ENCODE measurements around the gene PRKAG2.
"Not testable (repeated sequence)": the region's sequence is repeated elsewhere in the genome, so short reads cannot be mapped to it uniquely, and the experiment has no call there.

PRKAG2 gene

GRCh38 chr7:151876899-151877777, at the start of gene PRKAG2:
Gene PRKAG2 (minus strand): TSS chr7:151877115. CDS start chr7:151876620, 495 bp downstream.
- peak; percentile 85 for DNase-seq

DNA sequence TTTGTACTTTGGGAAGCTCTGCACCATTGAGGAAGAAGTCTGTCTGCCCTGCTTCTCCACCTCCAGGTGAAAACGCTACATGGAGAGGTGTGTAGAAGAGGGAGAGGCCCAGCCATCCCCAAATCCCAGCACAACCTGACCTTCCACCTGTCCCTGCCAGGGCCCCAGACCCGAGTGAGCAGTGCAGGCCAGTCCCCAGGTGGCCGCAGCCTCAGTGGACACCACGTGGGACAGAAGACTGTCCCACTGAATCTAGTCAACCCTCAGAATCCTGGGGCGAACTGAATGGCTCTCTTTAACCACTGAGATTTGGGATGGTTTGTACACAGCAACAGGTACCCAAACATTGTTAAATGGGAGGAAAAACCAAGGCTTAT, 49.4 kb upstream of the PRKAG2 start:
- DNase-seq = no peak

- DNase-seq = peak; percentile 58
Observed at GRCh38 chr7:151925446-151926335, 48.8 kb upstream of the PRKAG2 start.

GRCh38 chr7:151924508-151924907, 47.6 kb upstream of the PRKAG2 start:
- DNase-seq = no peak

DNA sequence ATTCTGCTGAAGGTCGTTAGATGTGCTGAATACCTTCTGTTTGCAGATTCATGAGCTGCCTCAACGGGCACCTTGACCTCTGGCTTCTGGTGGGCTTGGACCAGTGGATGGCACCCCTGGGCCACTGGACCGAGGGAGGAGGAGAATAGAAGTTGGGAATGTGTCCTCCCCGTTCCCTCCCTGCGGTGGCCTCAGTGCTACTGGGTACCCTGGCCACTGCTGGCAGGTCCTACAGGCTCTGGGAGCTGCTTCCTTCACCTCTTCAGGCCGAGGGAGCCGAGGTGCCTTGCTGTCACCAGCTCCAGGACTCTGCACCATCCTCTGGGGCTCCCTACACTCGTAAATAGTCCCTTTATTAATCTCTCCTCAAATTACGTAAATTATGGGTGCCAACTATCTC, 47.1 kb upstream of the PRKAG2 start:
- no peak for DNase-seq

DNA sequence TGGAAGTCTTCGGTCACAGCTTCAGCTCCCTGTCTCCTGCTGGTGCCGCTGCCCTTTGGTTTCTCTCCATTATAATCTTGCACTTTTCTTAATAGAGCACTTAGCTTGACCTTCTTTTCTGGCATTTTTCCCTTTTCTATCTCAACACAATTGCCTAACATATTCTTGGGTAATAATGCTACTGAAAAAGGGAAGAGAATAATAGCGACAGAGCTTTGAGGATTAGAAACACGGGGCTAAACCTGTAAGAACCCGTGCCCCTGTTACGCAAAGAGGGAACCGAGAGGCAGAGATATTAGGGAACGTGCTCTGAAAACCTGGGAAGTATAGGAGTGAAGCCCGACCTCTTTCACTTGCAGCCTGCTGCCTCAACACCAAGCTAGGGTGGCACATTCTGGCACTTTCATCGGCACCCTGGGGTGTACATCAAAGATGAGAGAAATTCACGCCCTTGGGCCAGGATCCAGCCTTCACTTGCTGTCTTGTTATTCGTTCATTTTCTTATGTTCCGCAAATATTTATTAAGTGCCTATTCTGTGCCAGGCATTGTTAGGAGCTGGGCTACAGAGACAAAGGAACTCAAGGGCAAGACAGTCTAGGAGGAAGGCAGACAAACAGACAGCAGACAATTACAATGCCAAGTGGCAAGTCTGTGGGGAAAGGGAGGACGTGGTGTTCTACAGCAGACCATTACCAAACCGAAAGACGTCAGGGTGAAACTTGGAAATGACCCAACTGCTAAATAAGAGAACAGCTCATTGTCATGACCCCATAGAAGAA, 46.4 kb upstream of the PRKAG2 start:
- DNase-seq = peak; percentile 69

- DNase-seq = no peak
Observed at GRCh38 chr7:151921451-151921850, 44.5 kb upstream of the PRKAG2 start.

DNA sequence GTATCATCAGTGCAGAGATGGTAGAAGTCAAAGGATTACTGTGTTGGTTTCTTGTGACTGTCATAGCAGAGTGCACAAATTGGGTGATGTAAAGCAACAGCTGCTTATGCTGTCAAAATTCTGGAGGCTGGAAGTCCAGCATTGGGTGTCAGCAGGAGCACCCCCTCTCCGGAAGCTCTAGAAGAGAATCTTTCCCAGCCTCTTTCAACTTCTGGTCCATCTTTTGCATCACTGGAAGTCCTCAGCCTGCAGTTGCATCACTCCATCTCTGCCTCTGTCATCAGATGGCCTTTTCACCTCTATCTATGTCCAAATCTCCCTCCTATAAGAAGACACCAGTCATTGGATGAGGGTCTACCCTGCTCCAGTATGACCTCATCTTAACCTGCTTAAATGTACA, 43.6 kb upstream of the PRKAG2 start:
- DNase-seq = no peak

- no peak for DNase-seq
Observed at GRCh38 chr7:151919595-151919994, 42.7 kb upstream of the PRKAG2 start.

GRCh38 chr7:151918510-151918843, 41.6 kb upstream of the PRKAG2 start:
- DNase-seq = no peak

DNA sequence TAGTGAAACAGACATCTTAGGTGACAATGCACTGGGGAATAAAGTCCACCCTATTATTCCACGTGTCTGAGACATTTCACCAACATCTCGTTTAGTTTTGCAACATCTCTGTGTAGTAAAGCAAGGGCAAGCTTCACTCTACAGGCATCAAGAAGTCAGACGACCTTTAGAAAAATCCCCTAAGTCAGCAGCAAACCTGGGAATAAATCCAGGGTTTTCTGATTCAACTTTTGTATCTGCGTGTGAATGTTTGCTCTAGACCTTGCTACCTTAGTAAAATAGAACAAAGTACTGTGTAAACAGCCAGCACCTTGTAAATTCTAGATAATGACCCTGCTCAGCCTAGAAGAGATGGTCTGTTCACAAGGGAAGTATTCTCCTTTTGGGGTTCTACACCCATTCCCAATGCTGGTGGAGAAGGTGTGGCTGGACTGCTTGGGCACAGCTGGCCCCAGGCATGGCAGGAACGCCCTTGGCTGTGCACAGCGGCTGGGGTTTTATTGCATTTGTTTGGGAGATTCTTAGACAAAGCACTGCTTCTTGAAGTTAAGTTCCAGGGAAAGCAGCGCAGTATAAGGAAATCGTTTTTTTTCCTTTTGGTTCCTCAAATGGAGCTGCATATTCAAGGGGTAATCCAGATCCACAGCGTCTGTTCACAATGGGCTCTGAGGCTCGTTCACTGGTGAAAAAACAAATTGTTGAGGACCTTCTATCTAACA, 41.0 kb upstream of the PRKAG2 start:
- peak; percentile 40 for DNase-seq

- DNase-seq = no peak
Observed at GRCh38 chr7:151914051-151914450, 37.1 kb upstream of the PRKAG2 start.

DNA sequence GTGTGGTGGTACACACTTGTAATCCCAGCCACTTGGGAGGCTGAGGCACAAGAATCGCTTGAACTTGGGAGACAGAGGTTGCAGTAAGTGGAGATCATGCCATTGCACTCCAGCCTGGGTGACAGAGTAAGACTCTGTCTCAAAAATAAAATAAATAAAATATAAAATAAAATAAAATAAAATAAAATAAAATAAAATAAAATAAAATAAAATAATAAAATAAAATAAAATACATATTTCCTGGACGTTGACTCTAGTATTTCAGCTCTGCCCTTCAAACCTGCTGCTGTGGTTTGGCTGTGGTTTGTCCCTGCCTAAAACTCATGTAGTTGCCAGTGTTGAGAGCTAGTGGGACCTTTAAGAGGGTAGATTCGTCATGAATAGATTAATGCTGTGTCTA, 33.7 kb upstream of the PRKAG2 start:
- not testable (repeated sequence) for DNase-seq

DNA sequence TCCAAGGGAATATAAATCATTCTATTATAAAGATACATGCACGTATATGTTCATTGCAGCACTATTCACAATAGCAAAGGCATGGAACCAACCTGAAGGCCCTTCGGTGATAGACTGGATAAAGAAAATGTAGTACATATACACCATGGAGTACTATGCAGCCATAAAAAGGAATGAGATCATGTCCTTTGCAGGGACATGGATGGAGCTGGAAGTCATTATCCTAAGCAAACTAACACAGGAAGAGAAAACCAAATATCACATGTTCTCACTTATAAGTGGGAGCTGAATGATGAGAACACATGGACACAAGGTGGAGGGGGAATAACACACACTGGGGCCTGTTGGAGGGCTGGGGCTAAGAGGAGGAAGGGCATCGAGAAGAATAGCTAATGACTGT, 30.2 kb upstream of the PRKAG2 start:
- not testable (repeated sequence) for DNase-seq

DNA sequence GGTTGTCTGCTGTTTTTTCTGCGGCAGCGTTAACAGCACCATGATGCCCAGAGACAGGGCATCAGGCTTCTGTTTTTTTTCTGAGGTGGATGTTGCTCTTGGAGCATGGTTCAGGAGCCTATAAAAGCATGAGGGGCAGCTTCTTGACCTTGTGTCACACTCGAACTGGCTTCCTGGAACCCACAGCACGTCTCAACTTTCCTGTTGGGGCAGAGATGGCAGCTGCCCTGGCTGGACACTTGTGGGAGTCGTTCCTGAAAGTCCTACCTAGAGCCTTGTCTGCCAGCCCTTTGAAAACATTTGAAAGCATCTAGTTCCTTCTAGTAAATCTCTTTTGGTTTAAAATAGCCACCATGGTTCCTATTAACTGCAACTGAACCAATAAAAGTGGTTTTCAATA, 28.9 kb upstream of the PRKAG2 start:
- DNase-seq = no peak

- DNase-seq = no peak
Observed at GRCh38 chr7:151905353-151905752, 28.4 kb upstream of the PRKAG2 start.

- no peak for DNase-seq
Observed at GRCh38 chr7:151904270-151904669, 27.4 kb upstream of the PRKAG2 start.

GRCh38 chr7:151903249-151904032, 26.5 kb upstream of the PRKAG2 start:
- no peak for DNase-seq

- DNase-seq = no peak
Observed at GRCh38 chr7:151902311-151902710, 25.4 kb upstream of the PRKAG2 start.

DNA sequence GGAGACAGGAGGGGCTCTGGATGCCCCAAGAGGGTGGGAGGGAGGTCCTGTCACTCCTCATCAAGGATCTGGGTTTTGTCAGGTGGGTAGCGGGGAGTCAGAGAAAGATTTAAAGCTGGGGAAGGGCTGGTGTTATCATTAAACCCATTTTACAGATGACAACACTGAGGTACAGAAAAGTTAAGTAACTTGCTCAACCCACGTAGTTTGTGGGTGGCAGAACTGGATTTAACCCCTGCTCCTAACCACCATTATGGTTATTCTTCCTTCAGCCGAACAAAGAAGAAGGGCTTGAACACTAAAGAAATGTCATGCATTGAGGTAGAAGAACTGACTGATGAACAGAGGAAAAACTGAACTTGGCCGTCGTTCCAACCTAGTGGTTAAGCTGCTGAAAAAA, 24.9 kb upstream of the PRKAG2 start:
- no peak for DNase-seq

GRCh38 chr7:151900986-151901621, 24.2 kb upstream of the PRKAG2 start:
- DNase-seq = no peak
